ENCODE results near the gene HOXA11. TPM values are rescaled to one million over a fixed set of nuclear protein-coding genes. Genes with fewer than 3 reads are reported as not detected.

HOXA11 gene
- total RNA-seq, 1 donor from 2014 or later, result not detected

GRCh38 chr7:27220440-27220955 is 35.5 kb upstream of the HOXA11 start:
- intact Hi-C loops (cut with micrococcal nuclease), result no loop called here
- Histone ChIP-seq H3K36me3 (no peaks in the 10 kb centered on the region), H3K9me3 (replicated peaks) (no peaks in the 10 kb centered on the region), H3K27me3 (ENCODE audit: low read depth) (peaks cover 100% of the 10 kb centered on the region), H3K4me1 (peaks cover 5% of the 10 kb centered on the region), H3K4me3 (no peak overlapping the region), H3K27ac (replicated peaks) (no peak overlapping the region)
- TF ChIP-seq, protein P1, sequence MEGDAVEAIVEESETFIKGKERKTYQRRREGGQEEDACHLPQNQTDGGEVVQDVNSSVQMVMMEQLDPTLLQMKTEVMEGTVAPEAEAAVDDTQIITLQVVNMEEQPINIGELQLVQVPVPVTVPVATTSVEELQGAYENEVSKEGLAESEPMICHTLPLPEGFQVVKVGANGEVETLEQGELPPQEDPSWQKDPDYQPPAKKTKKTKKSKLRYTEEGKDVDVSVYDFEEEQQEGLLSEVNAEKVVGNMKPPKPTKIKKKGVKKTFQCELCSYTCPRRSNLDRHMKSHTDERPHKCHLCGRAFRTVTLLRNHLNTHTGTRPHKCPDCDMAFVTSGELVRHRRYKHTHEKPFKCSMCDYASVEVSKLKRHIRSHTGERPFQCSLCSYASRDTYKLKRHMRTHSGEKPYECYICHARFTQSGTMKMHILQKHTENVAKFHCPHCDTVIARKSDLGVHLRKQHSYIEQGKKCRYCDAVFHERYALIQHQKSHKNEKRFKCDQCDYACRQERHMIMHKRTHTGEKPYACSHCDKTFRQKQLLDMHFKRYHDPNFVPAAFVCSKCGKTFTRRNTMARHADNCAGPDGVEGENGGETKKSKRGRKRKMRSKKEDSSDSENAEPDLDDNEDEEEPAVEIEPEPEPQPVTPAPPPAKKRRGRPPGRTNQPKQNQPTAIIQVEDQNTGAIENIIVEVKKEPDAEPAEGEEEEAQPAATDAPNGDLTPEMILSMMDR (IDR thresholded peaks at IDR 0.05; ENCODE audit: borderline replicate concordance), result no peak
- DNase-seq, result no peak

DNA sequence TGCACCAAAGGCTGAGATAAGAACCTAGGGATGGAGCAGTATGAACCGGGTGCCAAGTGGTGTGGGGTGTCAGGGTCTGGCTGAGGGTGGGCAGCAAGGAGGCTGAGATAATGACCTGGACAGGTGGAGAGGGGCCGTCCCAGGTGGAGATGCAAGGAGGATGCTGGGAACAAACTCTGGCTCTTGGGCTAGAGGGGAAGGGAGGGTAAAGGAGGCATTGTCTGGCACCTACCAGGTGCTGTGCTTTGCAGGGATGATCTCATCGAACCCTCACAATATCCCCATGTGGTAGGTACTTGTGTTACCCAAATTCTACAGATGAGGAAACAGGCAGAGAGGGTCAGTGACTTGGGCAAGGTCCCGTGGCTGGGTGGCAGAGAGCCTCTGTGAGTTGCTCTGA is 34.8 kb upstream of the HOXA11 start:
- H3K4me1 ChIP-seq, result no peaks in the 10 kb centered on the region
- TF ChIP-seq, protein P1 (IDR thresholded peaks at IDR 0.05; ENCODE audit: borderline replicate concordance), result no peak
- H3K9me3 ChIP-seq (replicated peaks), result no peaks in the 10 kb centered on the region
- no peak overlapping the region for H3K27ac ChIP-seq (replicated peaks)
- peaks cover 100% of the 10 kb centered on the region for H3K27me3 ChIP-seq (ENCODE audit: low read depth)
- no peak overlapping the region for H3K4me3 ChIP-seq
- no peak for DNase-seq
- intact Hi-C loops (cut with micrococcal nuclease), result no loop called here
- H3K36me3 ChIP-seq, result no peaks in the 10 kb centered on the region

DNA sequence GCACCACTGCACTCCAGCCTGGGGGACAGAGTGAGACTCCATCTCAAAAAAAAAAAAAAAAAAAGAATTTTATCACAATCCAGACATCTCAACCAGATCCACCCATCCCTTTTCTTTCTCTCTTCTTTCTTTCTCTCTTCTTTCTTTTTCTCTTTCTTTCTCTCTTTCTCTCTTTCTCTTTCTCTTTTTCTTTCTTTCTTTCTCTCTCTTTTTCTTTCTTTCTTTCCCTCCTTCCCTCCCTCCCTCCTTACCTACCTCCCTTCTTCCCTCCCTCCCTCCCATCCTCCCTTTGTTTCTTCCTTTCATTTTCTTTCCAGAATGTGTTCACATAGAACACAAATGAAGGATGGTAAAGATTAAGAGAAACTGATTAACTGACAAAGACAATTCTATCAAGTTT is 32.9 kb upstream of the HOXA11 start:
- intact Hi-C loops (cut with micrococcal nuclease), result no loop called here
- Histone ChIP-seq H3K4me1 (peaks cover 8% of the 10 kb centered on the region), H3K36me3 (no peaks in the 10 kb centered on the region), H3K4me3 (no peak overlapping the region), H3K9me3 (replicated peaks) (no peaks in the 10 kb centered on the region), H3K27me3 (ENCODE audit: low read depth) (peaks cover 100% of the 10 kb centered on the region), H3K27ac (replicated peaks) (no peak overlapping the region)
- no peak for DNase-seq
- TF ChIP-seq, protein P1 (IDR thresholded peaks at IDR 0.05; ENCODE audit: borderline replicate concordance), result no peak

- Histone ChIP-seq H3K27me3 (ENCODE audit: low read depth) (peaks cover 100% of the 10 kb centered on the region), H3K4me1 (peaks cover 20% of the 10 kb centered on the region), H3K36me3 (no peaks in the 10 kb centered on the region), H3K4me3 (no peak overlapping the region), H3K9me3 (replicated peaks) (no peaks in the 10 kb centered on the region), H3K27ac (replicated peaks) (no peak overlapping the region)
- DNase-seq, result no peak
- intact Hi-C loops (cut with micrococcal nuclease), result no loop called here
- TF ChIP-seq, protein P1 (IDR thresholded peaks at IDR 0.05; ENCODE audit: borderline replicate concordance), result no peak
Observed at GRCh38 chr7:27215356-27215755, 30.3 kb upstream of the HOXA11 start.

GRCh38 chr7:27214239-27214950 is 29.4 kb upstream of the HOXA11 start:
- Histone ChIP-seq H3K27ac (replicated peaks) (no peak overlapping the region), H3K9me3 (replicated peaks) (no peaks in the 10 kb centered on the region), H3K4me1 (peaks cover 20% of the 10 kb centered on the region), H3K4me3 (no peak overlapping the region), H3K36me3 (no peaks in the 10 kb centered on the region), H3K27me3 (ENCODE audit: low read depth) (peaks cover 100% of the 10 kb centered on the region)
- TF ChIP-seq, protein P1 (IDR thresholded peaks at IDR 0.05; ENCODE audit: borderline replicate concordance), result no peak
- no peak for DNase-seq
- intact Hi-C loops (cut with micrococcal nuclease), result no loop called here

Data from left ventricle myocardium inferior (tissue), 1 donor.